Stimulated activated memory B cell treated with anti-CD40 and anti-IgM and Interleukin-4, amounts not matched to agents 10 μg/mL and 1 μg/mL and 100 μg/mL, for 72 hours (primary cell): ENCODE measurements around the gene ICOSLG.
"Not testable (repeated sequence)": the region's sequence is repeated elsewhere in the genome, so short reads cannot be mapped to it uniquely, and the experiment has no call there.

ENCODE experiments used
- ATAC-seq: fragments of 150-1000 bp; cut with Tn5 transposase; 2 replicates; pipeline ENCODE4 v1.10.0; 2021
- H3K27ac Mint-ChIP-seq: one replicate; pipeline ENCODE4 v1.8.0; 2022; ENCODE audit warnings: mild to moderate bottlenecking, mixed read lengths
- H3K27me3 Mint-ChIP-seq: one replicate; pipeline ENCODE4 v1.8.0; 2022; ENCODE audit warnings: mixed read lengths
- H3K36me3 Mint-ChIP-seq: one replicate; pipeline ENCODE4 v1.8.0; 2022; ENCODE audit warnings: mixed read lengths
- H3K4me1 Mint-ChIP-seq: one replicate; pipeline ENCODE4 v1.8.0; 2022; ENCODE audit warnings: mixed read lengths
- H3K4me3 Mint-ChIP-seq: one replicate; pipeline ENCODE4 v1.8.0; 2022; ENCODE audit warnings: mild to moderate bottlenecking, moderate library complexity, mixed read lengths
- H3K9me3 Mint-ChIP-seq: one replicate; pipeline ENCODE4 v1.8.0; 2022; ENCODE audit warnings: mixed read lengths

The ICOSLG gene

GRCh38 chr21:44182202-44182601 is 58.5 kb downstream of the ICOSLG start:
- ATAC-seq, H3K9me3 Mint-ChIP-seq, H3K4me1 Mint-ChIP-seq, H3K27me3 Mint-ChIP-seq, H3K36me3 Mint-ChIP-seq, H3K27ac Mint-ChIP-seq, H3K4me3 Mint-ChIP-seq: not testable (repeated sequence)

GRCh38 chr21:44181506-44181905 is 59.2 kb downstream of the ICOSLG start:
- not testable (repeated sequence) for ATAC-seq, H3K4me1 Mint-ChIP-seq, H3K9me3 Mint-ChIP-seq, H3K27me3 Mint-ChIP-seq, H3K27ac Mint-ChIP-seq, H3K4me3 Mint-ChIP-seq, H3K36me3 Mint-ChIP-seq

GRCh38 chr21:44176127-44176526 is 64.6 kb downstream of the ICOSLG start:
- not testable (repeated sequence) for H3K36me3 Mint-ChIP-seq, H3K9me3 Mint-ChIP-seq, H3K27ac Mint-ChIP-seq, H3K4me1 Mint-ChIP-seq, H3K27me3 Mint-ChIP-seq, ATAC-seq, H3K4me3 Mint-ChIP-seq

GRCh38 chr21:44175189-44175588 is 65.6 kb downstream of the ICOSLG start:
- H3K4me1 Mint-ChIP-seq, H3K27me3 Mint-ChIP-seq, H3K9me3 Mint-ChIP-seq, H3K4me3 Mint-ChIP-seq, H3K27ac Mint-ChIP-seq, H3K36me3 Mint-ChIP-seq: not testable (repeated sequence)
- peak; percentile 88 for ATAC-seq
